ENCODE results near the gene GAS2L2.
"Not testable (repeated sequence)": the region's sequence is repeated elsewhere in the genome, so short reads cannot be mapped to it uniquely, and the experiment has no call there.

Gene GAS2L2

DNA sequence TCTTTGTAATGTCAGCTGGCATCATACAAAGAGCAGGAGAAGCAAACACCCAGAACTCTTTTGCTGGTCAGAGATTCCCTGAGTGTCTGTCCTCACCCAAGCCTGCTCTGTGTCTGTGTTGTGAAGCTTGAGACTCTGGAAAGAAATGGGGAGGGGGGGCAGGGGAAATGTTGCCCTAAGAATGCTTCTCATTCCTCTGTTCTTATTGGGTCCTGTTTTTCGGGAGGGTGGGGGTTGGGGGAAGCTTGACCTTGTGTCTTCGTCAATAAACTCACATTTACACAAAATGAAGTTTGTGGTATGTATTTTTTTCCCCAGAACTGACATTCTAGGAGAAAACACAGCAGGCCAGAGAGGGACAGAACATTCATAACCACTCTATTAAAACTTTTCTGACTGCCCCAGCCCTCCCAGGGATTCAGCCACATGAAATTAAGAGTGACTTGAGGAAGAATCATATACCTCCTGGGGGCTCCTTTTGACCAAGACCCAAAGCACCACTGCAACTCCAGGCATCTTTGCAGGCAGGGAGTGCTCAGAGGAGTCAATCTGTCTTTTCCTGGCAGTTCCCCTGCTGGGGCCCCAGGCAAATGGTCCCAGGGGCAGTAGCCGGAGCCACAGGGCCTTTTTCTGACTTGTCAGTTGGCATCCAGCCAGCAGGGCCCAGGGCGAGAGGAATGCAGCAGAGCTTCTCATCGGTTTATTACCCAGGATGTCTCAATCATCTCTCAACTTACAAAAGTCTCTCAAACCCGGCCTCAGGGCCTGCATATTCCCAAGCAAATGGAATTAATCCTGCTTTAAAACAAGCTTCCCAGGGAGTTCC is 26.7 kb downstream of the GAS2L2 start:
- no peak for DNase-seq

DNA sequence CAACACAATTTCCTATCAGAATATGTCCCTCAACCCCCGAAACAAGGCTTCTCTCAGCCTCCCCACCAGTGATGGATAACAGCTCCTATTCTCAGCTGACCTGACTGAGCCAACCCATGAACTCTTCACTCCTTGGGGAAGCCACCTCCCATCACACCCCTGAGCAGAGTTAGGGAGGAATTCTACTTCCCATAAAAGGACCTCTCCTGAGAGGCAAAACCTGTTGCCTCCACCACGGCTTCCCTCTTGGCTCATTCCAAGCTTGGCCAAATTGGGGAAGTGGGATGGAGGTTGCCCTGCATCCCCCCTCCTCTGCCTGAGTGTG is 27.3 kb downstream of the GAS2L2 start:
- DNase-seq = no peak

DNA sequence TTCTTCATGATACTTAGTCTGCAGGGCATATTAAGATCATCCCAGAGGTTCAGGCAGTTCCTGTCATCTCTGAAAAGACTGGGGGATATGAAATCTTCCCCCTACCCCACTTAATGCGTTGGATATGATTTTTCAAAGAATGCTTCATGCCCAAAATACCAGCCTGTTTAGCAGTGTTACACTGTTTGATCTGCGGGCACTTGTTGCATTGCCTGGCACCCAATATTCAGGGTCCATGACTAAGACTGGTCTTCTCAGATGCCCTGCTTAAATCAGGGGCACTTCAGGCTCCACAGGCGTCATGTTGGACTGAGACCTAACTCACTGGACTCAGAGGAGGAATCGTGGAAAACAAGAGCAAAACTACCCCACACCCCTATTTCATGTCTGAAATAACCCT is 28.0 kb downstream of the GAS2L2 start:
- no peak for DNase-seq

DNA sequence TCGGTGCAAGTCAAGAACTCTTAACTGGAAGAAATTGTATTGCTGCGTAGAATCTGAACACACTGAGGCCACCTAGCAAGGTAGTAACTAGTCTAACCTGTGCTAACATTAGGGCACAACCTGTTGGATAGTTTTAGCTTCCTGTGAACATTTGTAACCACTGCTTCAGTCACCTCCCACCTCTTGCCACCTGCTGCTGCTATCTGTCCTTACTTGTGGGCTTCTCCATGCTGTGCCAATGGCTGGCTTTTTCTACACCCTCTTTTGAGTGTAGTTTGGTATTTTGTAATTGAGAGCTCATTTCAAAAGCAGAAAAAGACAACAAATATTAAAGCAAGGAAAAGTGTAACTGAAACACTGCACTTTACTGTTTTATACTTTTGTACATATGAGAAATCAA is 29.3 kb downstream of the GAS2L2 start:
- no peak for DNase-seq

DNA sequence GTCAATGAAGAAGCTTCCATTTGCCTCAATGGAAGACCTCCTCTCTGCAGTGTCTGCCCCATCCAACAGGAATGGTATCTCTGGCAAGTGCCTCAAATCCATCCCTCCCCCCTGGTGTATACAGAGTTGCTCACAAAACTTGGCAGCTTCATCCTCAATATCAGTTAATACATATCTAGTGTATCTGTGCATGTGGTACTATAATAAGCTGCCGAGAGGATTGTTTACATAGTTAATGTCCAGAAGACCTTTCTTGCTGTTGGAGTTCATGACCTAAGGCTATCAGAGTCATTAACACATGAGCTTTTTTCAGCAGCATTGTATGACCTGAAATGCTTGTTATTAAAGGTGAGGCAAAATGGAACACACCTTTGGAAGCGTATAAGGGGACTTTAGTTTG is 35.6 kb downstream of the GAS2L2 start:
- no peak for DNase-seq

DNA sequence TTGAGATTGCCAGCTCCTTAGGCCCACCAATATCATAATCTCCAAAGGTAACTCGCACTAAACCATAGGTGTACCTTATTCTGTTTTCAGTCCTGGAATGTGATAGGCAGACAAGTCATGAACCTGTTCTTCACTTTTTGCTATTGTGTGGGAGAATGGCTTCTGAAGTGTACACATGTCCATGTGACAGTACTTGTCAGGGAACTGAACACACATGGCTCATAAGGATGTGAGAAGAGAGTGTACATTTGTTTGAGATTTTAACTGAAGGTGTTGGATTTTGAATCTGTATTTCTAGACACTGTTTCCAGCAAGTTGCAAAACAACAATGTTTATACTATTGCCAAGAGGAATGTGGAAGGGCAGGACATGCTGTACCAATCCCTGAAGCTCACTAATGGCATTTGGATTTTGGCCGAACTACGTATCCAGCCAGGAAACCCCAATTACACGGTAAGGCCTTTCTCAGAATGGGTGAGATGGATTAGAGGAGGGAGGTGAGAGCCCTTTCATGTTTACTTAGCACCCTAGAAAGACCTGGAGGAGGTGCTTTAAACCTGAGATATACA is 36.1 kb downstream of the GAS2L2 start:
- DNase-seq = no peak

DNA sequence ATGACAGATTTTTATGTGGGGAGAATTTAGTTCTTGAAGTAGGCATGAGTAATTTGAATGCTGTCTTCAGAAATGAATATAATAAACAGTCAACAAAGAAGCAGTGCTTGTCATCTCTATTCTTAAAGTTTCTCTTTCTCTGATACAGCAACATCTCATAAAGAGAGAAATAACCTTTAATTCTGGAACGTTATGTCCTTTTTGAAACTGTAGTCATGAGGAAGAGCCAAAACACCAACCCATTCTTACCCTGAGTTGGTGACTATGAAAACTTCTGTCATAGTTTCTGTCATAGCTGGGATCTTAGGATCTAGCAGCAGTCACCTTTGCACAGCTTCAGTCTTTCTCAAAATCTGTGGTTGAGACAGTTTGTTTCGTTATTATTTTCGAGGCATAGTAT is 36.9 kb downstream of the GAS2L2 start:
- DNase-seq = no peak

DNA sequence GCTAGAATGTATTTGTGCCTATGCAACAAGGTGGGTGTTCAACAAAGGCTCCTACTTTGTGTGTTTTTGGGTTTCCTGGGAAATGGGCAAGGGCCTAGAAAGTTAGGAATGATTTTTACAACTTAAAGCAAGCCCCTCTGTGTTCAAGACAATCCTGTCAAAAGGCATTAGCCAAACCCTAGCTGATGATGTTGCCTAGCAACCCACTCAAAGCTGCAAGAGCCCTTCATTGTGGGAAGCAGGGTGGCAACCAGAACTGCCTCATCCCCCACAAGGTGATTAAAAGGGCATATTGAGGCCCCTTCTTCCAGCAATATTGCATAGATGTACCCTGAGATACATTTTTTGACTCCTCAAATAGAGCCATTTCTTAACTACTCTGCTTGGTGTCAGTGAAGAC is 37.6 kb downstream of the GAS2L2 start:
- DNase-seq = no peak

DNA sequence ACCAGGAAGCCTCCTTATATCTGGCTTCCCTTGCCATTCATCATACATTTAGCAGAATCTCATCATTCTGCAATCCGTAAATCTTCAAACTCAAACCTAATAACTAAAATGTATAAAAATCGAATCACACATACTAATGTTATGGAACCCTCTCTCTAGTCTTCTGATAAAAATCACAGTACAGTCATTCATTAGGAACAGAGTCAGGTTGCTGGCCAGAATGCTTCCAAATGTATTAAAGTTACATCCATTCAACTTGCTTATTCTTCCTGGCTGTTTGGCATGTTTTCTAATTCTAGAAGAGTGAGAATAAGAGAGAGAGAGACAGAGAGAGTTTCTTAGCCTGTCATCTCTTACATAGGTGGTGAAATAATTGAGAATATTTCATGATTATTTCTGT is 38.1 kb downstream of the GAS2L2 start:
- DNase-seq = no peak

DNA sequence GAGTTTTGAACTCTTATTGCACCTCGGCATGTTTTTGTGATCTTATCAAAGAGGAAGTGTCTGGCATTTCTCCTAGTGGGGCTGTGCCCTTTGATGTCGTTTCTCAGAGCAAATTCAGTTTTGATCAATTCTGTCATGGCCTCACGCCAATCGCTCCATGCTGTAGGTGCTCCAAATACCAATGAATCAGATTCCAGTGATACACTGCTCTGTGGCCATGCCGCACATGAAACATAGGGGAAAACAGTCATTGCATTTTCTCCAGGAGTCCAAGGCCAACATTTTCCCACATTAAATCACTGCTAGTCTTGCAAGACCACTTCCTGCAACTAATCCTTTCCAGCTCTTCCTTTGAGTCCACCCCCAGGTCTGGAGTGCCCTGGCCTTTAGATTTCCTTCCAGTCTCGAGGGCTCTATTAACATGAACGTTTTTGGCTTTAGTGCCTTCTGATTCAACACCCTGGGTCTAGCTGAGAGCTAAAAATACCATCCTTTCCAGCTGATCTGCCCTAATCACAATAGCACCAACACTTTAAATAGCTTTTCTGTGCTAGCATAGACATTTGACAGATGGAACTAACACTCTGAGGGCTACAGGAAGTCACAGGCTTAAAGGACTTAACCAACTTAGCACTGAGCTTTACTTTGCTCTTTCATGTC is 39.8 kb downstream of the GAS2L2 start:
- DNase-seq = no peak

DNA sequence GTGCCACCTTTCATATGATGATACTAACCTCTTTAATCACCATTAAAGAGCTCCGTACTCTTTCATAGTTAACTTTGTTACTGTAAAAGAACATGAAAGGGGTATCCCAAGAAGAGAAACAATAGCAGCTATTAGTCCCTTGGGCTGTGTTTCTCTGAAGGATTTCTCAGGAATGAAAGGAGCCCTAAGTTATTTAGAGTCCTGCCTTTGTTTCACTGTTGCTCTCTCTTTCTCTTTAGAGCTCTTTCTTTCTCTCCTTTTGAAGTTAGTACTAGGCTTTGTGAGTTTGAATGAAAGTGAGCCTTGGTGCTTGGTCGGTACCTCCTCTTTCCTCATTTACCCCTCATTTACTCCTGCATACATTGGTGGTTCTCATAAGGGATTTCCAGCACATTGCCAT is 42.1 kb downstream of the GAS2L2 start:
- no peak for DNase-seq

DNA sequence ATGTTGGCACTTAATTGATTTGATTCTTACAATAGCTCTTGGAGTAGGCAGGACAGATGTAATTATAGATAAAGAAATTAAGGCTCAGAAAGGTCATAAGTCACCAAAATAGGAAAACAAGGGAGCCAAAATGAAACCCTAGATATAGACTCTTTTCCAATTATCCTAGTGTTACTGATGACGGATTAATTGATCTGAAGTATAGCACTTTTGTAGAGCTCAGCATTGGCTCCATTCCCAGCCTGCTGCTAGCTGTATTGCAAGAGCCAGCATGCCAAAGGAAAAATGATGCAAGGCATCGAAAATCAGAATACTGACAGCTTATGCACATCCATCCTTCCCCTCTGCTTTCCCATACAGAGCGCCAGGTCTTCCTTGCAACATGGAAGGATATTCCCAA is 43.2 kb downstream of the GAS2L2 start:
- DNase-seq = no peak

DNA sequence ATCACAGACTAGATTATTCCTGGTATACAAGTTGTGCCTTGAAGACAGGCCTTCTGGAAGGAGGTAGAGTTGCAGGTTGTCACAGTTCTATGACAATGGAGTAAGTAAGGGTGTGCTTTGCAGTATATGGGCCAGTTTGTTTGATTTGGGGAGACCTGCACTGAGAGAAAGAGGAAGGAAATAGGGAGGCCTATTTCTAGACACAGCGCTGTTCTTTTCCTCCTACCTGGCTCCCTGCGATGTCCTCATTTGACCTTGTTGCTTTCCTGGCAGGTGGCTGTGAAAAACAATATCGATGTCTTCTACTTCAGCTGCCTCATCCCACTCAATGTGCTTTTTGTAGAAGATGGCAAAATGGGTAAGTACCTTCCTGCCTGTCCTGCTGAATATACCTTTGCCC is 44.1 kb downstream of the GAS2L2 start:
- DNase-seq = no peak

DNA sequence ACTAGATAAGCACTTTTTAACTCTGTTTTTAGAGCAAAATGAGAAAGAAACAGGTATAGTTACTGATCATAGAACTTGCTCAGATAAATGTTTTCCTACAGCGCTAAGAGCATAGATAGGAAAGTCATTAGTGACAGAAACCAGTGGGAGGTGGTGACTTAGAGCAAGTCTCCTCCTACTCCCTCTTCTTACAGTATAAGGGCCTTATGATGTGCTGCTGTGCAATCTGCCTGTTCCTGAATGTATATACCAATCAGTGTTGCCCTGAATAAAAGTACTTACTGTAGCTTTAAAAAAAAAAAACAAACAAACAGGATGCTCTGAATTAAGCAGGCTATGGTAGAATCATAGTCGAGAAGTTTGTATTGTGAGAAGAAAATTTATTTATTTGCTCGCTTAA is 44.9 kb downstream of the GAS2L2 start:
- DNase-seq = no peak

DNA sequence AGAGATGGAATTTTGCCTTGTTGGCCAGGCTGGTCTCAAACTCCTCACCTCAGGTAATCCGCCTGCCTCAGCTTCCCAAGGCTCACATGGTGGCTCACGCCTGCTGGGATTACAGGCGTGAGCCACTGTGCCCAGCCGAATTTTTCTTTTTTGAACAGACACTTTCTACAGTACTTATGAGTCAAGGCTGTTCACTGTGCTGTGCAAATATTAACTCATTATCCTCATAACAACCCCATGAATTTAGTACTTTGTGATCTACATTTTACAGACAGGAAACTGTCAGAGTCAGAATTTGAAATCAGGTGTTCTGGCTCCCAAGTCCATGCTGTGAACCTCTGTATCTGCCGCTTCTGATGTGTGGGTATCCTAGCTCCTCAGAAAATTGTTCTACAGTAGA is 47.3 kb downstream of the GAS2L2 start:
- no peak for DNase-seq

DNA sequence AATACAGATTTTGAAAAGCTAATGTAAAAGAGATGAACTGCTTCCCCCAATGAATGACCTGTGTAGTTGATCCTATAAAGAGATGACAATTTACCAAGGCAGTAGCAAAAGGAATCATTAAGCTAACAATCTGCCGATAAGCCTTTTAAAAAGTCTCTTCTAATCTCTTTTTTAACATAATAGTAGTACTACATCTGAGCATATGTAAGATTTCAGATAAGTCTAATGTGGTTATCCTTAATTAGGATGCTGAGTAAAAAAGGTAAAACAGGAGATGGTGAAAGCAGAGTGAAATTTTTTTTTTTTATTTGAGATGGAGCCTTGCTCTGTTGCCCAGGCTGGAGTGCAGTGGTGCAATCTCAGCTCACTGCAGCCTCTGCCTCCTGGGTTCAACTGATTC is 47.8 kb downstream of the GAS2L2 start:
- DNase-seq = no peak

DNA sequence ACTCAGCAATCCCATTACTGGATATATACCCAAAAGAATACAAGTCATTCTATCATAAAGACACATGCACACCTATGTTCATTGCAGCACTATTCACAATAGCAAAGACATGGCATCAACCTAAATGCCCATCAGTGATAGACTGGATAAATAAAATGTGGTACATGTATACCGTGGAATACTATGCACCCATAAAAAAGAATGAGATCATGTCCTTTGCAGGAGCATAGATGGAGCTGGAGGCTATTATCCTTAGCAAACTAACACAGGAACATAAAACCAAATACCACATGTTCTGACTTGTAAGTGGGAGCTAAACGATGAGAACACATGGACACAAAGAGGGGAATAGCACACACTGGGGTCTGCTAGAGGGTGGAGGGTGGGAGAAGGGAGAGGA is 49.7 kb downstream of the GAS2L2 start:
- DNase-seq = not testable (repeated sequence)

DNA sequence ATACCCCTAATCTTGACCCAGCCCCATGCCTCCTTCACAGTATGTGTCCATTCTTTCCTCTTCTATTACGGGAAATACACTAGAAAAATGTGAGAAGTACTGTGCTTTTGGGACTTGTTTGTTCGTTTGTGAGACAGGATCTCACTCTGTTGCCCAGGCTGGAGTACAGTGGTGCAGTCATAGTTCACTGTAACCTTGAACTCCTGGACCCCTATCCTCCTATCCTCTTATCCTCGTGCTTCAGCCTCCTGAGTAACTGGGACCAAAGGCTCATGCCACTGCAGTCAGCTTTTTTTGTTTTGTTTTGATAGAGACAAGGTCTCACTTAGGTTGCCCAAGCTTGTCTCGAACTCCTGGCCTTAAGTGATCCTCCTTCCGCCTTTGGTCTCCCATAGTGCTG is 51.5 kb downstream of the GAS2L2 start:
- no peak for DNase-seq

DNA sequence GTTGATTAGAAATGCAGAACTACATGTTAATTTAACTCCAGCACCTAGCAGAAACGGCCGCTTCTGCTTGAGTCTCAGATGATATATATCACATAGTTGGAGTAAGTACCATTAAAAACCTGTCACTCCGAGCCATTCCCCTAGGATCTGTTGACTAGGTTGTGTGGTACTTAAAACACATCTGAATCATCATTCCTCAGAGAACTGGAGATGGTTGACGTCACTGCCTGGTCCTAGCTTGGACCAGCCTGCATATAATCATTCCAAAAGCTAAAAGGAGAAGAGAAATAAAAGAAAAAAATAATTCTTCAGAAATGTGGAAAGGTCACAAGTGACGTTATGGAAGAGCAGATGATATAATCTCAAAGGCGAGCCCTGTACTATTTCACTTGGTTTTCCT is 52.9 kb downstream of the GAS2L2 start:
- DNase-seq = no peak

DNA sequence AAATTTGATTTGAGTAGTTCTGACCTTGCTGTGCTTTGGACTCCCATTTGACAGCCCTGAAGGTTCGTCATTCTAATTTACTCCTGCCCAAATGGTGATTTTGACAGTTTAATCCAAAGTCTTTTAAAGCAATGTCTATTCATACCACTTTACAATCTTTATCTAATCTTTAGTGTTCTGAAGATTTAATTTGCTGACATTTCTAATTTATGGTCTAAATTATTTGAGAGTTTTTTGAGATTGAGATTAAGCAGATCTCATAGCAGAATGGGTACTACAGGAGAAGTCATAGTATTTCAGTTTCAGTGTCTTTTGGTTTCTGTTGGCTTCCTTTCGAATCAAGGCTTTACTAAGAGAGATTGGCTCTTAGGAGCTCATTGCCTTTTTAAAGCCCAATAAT is 54.2 kb downstream of the GAS2L2 start:
- no peak for DNase-seq

DNA sequence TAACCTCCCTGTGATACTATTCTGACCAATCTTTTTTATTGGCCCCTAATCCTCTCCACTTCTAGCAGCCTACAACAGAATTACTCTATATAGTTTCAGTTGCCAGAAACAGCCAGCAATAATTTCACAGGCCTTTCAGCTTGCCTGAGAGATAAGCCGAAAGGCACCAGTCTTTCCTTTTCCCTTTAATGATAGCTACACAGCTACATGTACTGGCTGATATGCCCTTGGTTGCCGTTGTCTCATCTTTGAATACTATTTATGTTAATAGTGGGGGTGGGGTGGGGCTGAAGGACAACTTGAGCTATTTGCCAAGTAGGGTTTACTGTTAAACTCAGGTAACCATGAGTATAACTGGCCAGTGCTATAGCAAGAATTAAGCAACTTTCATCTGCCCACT is 57.4 kb downstream of the GAS2L2 start:
- no peak for DNase-seq

DNA sequence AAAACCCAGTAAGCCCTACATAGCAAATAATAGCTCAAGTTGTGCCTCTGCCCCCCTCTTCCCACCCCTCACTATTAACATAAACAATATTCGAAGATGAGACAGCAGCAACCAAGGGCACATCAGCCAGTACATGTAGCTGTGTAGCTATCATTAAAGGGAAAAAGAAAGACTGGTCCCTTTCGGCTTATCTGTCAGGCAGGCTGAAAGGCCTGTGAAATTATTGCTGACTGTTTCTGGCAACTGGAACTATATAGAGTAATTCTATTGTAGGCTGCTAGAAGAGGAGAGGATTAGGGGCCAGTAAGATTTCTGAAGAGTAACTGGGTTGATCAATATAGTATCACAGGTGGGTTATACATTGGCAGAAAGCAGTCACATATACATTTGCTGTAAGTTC is 58.1 kb downstream of the GAS2L2 start:
- DNase-seq = no peak
